GM12878 (cell line): ENCODE measurements around the gene C15orf40. TPM values are rescaled to one million over a fixed set of nuclear protein-coding genes. Genes with fewer than 3 reads are reported as not detected.

ENCODE experiments used
- ATAC-seq: fragments of 200-7000 bp; cut with Tn5 transposase; 3 replicates; pipeline ENCODE4 v1.9.1; 2020; ENCODE audit warnings: mild to moderate bottlenecking, moderate library complexity
- BruUV-seq: library from RNA; stranded (reverse); fragments of 400-500 nt; replicated peaks from 2 replicates; lab custom pipeline; 2021; lab: Mats Ljungman, UMichigan
- CTCF ChIA-PET: fragments of 300-600 bp; sonication (Branson Sonifier 250); formaldehyde crosslinking; extraction: SDS; loops from one replicate; lab custom pipeline; 2021; ENCODE audit warnings: inconsistent platforms; lab: Yijun Ruan, JAX
- POLR2A ChIA-PET: fragments of 350-600 bp; formaldehyde crosslinking; extraction: SDS; loops from one replicate; lab custom pipeline; 2021; ENCODE audit warnings: inconsistent platforms; lab: Charles Lee
- RAD21 ChIA-PET: fragments of 300-600 bp; sonication (Branson Sonifier 250); formaldehyde crosslinking; loops from one replicate; lab custom pipeline; 2023; ENCODE audit warnings: antibody characterized with exemption; ENCODE audit not compliant: unreplicated experiment; lab: Charles Lee
- SMC1A ChIA-PET: fragments of 300-600 bp; sonication (Branson Sonifier 250); formaldehyde crosslinking; loops from one replicate; lab custom pipeline; 2023; ENCODE audit not compliant: unreplicated experiment, uncharacterized antibody; lab: Charles Lee
- DNase-seq: peaks from one replicate; pipeline ENCODE4 v3.0.0-alpha.2; 2011; ENCODE audit warnings: low read depth, low spot score
- FAIRE-seq: peaks from 3 replicates; lab custom pipeline; 2011; peaks lifted over from hg19 to GRCh38; lab: Jason Lieb, UNC
- H2AFZ ChIP-seq: 2 replicates; pipeline ENCODE4 v1.6.0; 2011; ENCODE audit warnings: low read depth, low read length, control low read depth; ENCODE audit not compliant: control insufficient read depth
- H3K27ac ChIP-seq: 2 replicates; pipeline ENCODE4 v1.5.1; 2011; ENCODE audit warnings: control low read depth; ENCODE audit not compliant: control insufficient read depth, insufficient read depth
- H3K27me3 ChIP-seq, 2 experiments: replicated peaks in 1 of 2; 2 replicates each; pipeline versions ENCODE4 v1.6.0 to v1.6.1; 2011; ENCODE audit warnings: low read length in 1 of 2; ENCODE audit not compliant: control insufficient read depth in 2 of 2, insufficient read depth in 2 of 2
- H3K36me3 ChIP-seq, 2 experiments: 2 replicates each; pipeline ENCODE4 v1.5.1; 2011; ENCODE audit warnings: low read length in 1 of 2; ENCODE audit not compliant: control insufficient read depth in 2 of 2, insufficient read depth in 2 of 2
- H3K4me1 ChIP-seq: 2 replicates; pipeline ENCODE4 v1.6.1; 2011; ENCODE audit warnings: mild to moderate bottlenecking, low read length, moderate library complexity, mixed read lengths; ENCODE audit not compliant: control insufficient read depth, insufficient read depth
- H3K4me2 ChIP-seq: 2 replicates; pipeline ENCODE4 v1.6.0; 2011; ENCODE audit warnings: control low read depth; ENCODE audit not compliant: control insufficient read depth, insufficient read depth
- H3K4me3 ChIP-seq: fragments of 200-600 bp; sonication (generic); 2 replicates; pipeline ENCODE4 v1.5.1; 2016
- H3K79me2 ChIP-seq: 2 replicates; pipeline ENCODE4 v1.6.0; 2011; ENCODE audit warnings: low read length; ENCODE audit not compliant: control insufficient read depth, insufficient read depth
- H3K9ac ChIP-seq: 2 replicates; pipeline ENCODE4 v1.8.0; 2011; ENCODE audit warnings: low read length, control low read depth, mixed read lengths; ENCODE audit not compliant: control insufficient read depth, insufficient read depth
- H3K9me3 ChIP-seq: replicated peaks from 3 replicates; pipeline ENCODE4 v1.5.1; 2011; ENCODE audit warnings: mild to moderate bottlenecking, low read length; ENCODE audit not compliant: control insufficient read depth, insufficient read depth
- H4K20me1 ChIP-seq: 2 replicates; pipeline ENCODE4 v1.6.0; 2011; ENCODE audit not compliant: control insufficient read depth, insufficient read depth
- BMI1 ChIP-seq: fragments of 450-650 bp; IDR thresholded peaks from 2 replicates; pipeline ENCODE4 v1.6.1; 2016; ENCODE audit warnings: mild to moderate bottlenecking, moderate library complexity, borderline replicate concordance
- CREM ChIP-seq: IDR thresholded peaks from 2 replicates; pipeline ENCODE4 v1.6.1; 2014; ENCODE audit warnings: antibody characterized with exemption, low read depth
- EP300 ChIP-seq, 2 experiments: fragments of 150-350 bp in 1 of 2; IDR thresholded peaks; 2 replicates each; pipeline ENCODE4 v1.6.1; 2011 to 2012; ENCODE audit warnings: low read depth in 2 of 2, low read length in 2 of 2, borderline replicate concordance in 1 of 2, improper control_type of control experiment in 1 of 2, inconsistent platforms in 1 of 2; ENCODE audit not compliant: control insufficient read depth in 1 of 2
- HCFC1 ChIP-seq: fragments of 150-350 bp; IDR thresholded peaks from 2 replicates; pipeline ENCODE4 v1.6.1; 2014; ENCODE audit warnings: low read length
- HDAC2 ChIP-seq: fragments of 200-600 bp; sonication (generic); IDR thresholded peaks from 2 replicates; pipeline ENCODE4 v1.6.1; 2017
- IKZF1 ChIP-seq: fragments of 450-650 bp; conservative IDR thresholded peaks from 2 replicates; pipeline ENCODE4 v1.6.1; 2017; ENCODE audit warnings: antibody characterized with exemption, mild to moderate bottlenecking
- IKZF2 ChIP-seq, 2 experiments: fragments of 450-650 bp; IDR thresholded peaks; 2 replicates each; pipeline ENCODE4 v1.6.1; 2017; ENCODE audit warnings: mild to moderate bottlenecking in 2 of 2, moderate library complexity in 2 of 2
- IRF4 ChIP-seq: IDR thresholded peaks from 2 replicates; pipeline ENCODE4 v1.6.1; 2011; ENCODE audit warnings: low read depth, low read length
- KDM1A ChIP-seq: fragments of 200-600 bp; sonication (generic); IDR thresholded peaks from 2 replicates; pipeline ENCODE4 v1.6.1; 2016; ENCODE audit warnings: borderline replicate concordance
- KLF5 ChIP-seq: fragments of 450-650 bp; IDR thresholded peaks from 2 replicates; pipeline ENCODE4 v1.6.1; 2014; ENCODE audit warnings: mild to moderate bottlenecking; ENCODE audit not compliant: partially characterized antibody
- NFIC ChIP-seq: IDR thresholded peaks from 2 replicates; pipeline ENCODE4 v1.6.1; 2012; ENCODE audit warnings: low read depth, mild to moderate bottlenecking, inconsistent platforms, low read length, moderate library complexity
- RAD21 ChIP-seq: IDR thresholded peaks from 2 replicates; pipeline ENCODE4 v1.6.1; 2011; ENCODE audit warnings: mild to moderate bottlenecking, low read depth, low read length, moderate library complexity; ENCODE audit not compliant: insufficient read depth
- RUNX3 ChIP-seq: IDR thresholded peaks from 2 replicates; pipeline ENCODE4 v1.6.1; 2012; ENCODE audit warnings: low read length, inconsistent platforms
- SPI1 ChIP-seq: IDR thresholded peaks from 2 replicates; pipeline ENCODE4 v1.6.1; 2011; ENCODE audit warnings: low read depth, mild to moderate bottlenecking, low read length, moderate library complexity, borderline replicate concordance; ENCODE audit not compliant: insufficient read depth
- TCF7 ChIP-seq: IDR thresholded peaks from 2 replicates; pipeline ENCODE4 v1.6.1; 2014; ENCODE audit warnings: antibody characterized with exemption, borderline replicate concordance
- ZNF217 ChIP-seq: fragments of 450-650 bp; IDR thresholded peaks from 2 replicates; pipeline ENCODE4 v1.6.1; 2017; ENCODE audit warnings: antibody characterized with exemption, mild to moderate bottlenecking
- WGBS: methylation state at CpG from one replicate; pipeline ENCODE4 v1.1.6; 2016; ENCODE audit warnings: low lambda C conversion rate; ENCODE audit not compliant: insufficient replicate concordance, insufficient coverage; ENCODE audit errors: missing lambda C conversion rate; 5-methylcytosine and 5-hydroxymethylcytosine counted together
- in situ Hi-C: fragments of 300-500 bp; cut with MboI; formaldehyde crosslinking; loops from 9 replicates; pipeline ENCODE4 v1.14.3; 2018; ENCODE audit warnings: mixed read lengths
- intact Hi-C: fragments of 100-400 bp; cut with micrococcal nuclease; formaldehyde crosslinking; loops from one replicate; pipeline ENCODE4 v1.14.2; 2022; ENCODE audit not compliant: unreplicated experiment
- polyA plus RNA-seq, 11 experiments: library from polyadenylated mRNA; depleted of rRNA in 4 of 11; unstranded in 6 of 11; stranded (reverse) in 5 of 11; fragments of >200 nt; fragmentation: Nextera tagmentation in 4 of 11; fragmentation: Illumina TruSeq in 1 of 11; extraction: Ambion mirVana in 4 of 11; extraction: Trizol in 1 of 11; gene quantifications; 1 replicate in 1 of 11; 2 replicates in 10 of 11; pipeline versions ENCODE4 v1.2.1 to v1.2.3, GENCODE V29; 2011 to 2016; ENCODE audit warnings: inconsistent platforms in 2 of 11, missing spikeins in 2 of 11, low read depth in 1 of 11
- total RNA-seq, 4 experiments: library from RNA; depleted of rRNA in 3 of 4; stranded (reverse); fragments of >200 nt in 3 of 4; fragmentation: Illumina TruSeq in 1 of 4; extraction: Trizol in 1 of 4; gene quantifications; 2 replicates each; pipeline versions ENCODE4 v1.2.1 to v1.2.3, GENCODE V29; 2013 to 2021
- TF ChIP-seq, protein P1 (sequence below): fragments of 450-650 bp; IDR thresholded peaks from 2 replicates; pipeline ENCODE4 v1.6.1; 2017; ENCODE audit warnings: mild to moderate bottlenecking, low read depth, inconsistent platforms; ENCODE audit not compliant: poor library complexity, severe bottlenecking
- TF ChIP-seq, protein P2 (sequence below): fragments of 450-650 bp; IDR thresholded peaks from 2 replicates; pipeline ENCODE4 v1.6.1; 2018; ENCODE audit warnings: mild to moderate bottlenecking, low read depth, moderate library complexity; ENCODE audit not compliant: partially characterized antibody

Gene C15orf40
- total and polyA plus RNA-seq, 10 of the 15 experiments (the other 5 are each of a cell fraction or from before 2014, with no cell fraction given) = 21.3 to 70.0 (median 31.8) TPM

DNA sequence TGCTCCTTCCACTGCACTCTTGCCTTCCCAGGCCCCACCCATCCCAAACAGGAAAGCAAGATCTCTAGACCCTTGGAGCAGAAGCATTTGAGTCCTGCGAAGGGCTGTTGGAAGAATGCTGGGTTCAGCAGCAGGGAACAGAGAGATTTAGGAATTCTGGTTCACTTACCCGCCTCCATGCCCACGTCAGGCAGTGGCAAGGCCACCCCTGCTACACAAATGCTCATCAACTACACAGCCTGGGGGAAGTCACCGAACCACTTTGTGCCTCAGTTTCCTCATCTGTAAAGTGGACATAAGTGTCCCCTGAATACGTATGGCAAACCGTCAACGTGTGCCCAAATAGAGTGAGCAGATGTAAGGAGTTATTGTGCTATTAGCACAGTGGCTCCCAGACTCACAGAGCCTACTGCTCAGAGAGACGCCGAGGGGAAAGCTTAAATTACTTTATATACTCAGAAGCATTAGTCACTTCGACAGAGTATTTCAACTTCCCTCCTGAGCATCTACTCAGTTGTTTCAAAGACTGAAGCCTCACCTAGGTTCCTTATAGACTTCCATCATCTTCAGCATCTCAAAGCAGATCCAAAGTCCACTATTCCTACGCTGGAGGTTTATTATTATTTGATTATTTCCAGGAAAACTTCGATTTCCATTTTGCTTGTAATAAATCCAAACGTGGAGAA, 59.8 kb downstream of the C15orf40 start (continued):
- TF ChIP-seq RAD21 (no peak), ZNF217 (no peak), HCFC1 (no peak), IKZF1 (no peak)
- TF ChIP-seq, protein P1, sequence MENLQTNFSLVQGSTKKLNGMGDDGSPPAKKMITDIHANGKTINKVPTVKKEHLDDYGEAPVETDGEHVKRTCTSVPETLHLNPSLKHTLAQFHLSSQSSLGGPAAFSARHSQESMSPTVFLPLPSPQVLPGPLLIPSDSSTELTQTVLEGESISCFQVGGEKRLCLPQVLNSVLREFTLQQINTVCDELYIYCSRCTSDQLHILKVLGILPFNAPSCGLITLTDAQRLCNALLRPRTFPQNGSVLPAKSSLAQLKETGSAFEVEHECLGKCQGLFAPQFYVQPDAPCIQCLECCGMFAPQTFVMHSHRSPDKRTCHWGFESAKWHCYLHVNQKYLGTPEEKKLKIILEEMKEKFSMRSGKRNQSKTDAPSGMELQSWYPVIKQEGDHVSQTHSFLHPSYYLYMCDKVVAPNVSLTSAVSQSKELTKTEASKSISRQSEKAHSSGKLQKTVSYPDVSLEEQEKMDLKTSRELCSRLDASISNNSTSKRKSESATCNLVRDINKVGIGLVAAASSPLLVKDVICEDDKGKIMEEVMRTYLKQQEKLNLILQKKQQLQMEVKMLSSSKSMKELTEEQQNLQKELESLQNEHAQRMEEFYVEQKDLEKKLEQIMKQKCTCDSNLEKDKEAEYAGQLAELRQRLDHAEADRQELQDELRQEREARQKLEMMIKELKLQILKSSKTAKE = no peak

DNA sequence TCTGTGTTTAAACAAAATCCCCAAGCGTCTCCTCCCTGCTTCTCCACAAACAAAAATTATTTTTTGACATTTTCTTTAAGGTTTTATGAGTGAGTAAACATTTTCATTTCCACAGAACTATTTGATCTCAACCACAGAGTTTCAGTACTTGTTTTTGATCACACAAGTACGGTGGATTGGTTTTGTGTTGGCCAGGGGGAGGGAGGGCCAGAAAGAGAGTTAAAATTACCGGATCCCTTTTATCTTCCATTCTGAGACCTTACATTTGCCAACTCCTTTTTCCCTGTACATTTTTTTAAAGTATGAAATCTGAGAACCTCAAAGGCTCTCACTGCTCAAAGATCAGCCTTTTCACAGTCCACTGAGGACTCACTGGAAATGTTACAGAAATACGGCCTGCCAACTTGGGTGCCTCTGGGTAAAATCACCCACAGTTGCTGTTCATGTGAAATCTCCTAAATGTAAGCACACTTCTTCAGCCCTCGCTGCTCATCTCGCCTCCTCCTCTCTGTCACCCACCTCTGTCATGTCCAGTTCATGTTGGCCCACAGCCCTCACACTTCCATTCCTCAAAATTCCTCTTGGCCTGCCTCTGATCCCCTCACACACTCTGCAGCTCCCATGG, 60.6 kb downstream of the C15orf40 start:
- BruUV-seq = no TSS peak
- Histone ChIP-seq H2AFZ (no peak overlapping the region), H3K9me3 (no peaks in the 10 kb centered on the region), H3K27ac (no peak overlapping the region), H3K36me3 (no peaks in the 10 kb centered on the region), H4K20me1 (peaks cover 6% of the 10 kb centered on the region; the same call in 1 of the 2 replicates), H3K4me2 (peak overlapping the region; percentile 62; the same call in 1 of the 2 replicates), H3K79me2 (no peaks in the 10 kb centered on the region), H3K9ac (no peak overlapping the region), H3K4me1 (peaks cover 17% of the 10 kb centered on the region), H3K27me3 (peaks cover 6 to 28% of the 10 kb centered on the region in 2 experiments), H3K4me3 (0 out of 2 replicates have a peak overlapping the region, but pooled peaks have one; percentile 4)
- FAIRE-seq (no peak), ATAC-seq (peak; percentile 87), DNase-seq (no peak)
- ChIA-PET POLR2A (interaction anchor here (0.7 kb wide), 1 partner anchor 105 kb away, joined by 3 read pairs; no protein-coding TSS in a partner anchor), RAD21 (no interaction called here), SMC1A (no interaction called here), CTCF (no interaction called here)
- in situ Hi-C loops (no loop called here), intact Hi-C loops (no loop called here)
- no peak for TF ChIP-seq BMI1
- 0 out of 2 replicates have a peak, but pooled peaks have one; percentile 6 for TF ChIP-seq IRF4
- TF ChIP-seq IKZF2 (IDR thresholded peaks at IDR 0.05) = 0 out of 4 replicates have a peak, but pooled peaks of 1 of the 2 experiments have one; percentile 13
- no peak for TF ChIP-seq KDM1A
- TF ChIP-seq HDAC2 = no peak
- peak; percentile 78 for TF ChIP-seq SPI1
- peak; percentile 69 for TF ChIP-seq TCF7
- TF ChIP-seq EP300 (IDR thresholded peaks at IDR 0.05; ENCODE audit: borderline replicate concordance in 1 of 2, control insufficient read depth in 1 of 2, low read depth in 2 of 2, low read length in 2 of 2) = no peak
- TF ChIP-seq CREM = 0 out of 2 replicates have a peak, but pooled peaks have one; percentile 6
- TF ChIP-seq RUNX3 = peak; percentile 83
- TF ChIP-seq KLF5 = no peak
- TF ChIP-seq NFIC = no peak
- TF ChIP-seq, protein P2, sequence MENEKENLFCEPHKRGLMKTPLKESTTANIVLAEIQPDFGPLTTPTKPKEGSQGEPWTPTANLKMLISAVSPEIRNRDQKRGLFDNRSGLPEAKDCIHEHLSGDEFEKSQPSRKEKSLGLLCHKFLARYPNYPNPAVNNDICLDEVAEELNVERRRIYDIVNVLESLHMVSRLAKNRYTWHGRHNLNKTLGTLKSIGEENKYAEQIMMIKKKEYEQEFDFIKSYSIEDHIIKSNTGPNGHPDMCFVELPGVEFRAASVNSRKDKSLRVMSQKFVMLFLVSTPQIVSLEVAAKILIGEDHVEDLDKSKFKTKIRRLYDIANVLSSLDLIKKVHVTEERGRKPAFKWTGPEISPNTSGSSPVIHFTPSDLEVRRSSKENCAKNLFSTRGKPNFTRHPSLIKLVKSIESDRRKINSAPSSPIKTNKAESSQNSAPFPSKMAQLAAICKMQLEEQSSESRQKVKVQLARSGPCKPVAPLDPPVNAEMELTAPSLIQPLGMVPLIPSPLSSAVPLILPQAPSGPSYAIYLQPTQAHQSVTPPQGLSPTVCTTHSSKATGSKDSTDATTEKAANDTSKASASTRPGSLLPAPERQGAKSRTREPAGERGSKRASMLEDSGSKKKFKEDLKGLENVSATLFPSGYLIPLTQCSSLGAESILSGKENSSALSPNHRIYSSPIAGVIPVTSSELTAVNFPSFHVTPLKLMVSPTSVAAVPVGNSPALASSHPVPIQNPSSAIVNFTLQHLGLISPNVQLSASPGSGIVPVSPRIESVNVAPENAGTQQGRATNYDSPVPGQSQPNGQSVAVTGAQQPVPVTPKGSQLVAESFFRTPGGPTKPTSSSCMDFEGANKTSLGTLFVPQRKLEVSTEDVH = no peak
- TF ChIP-seq, all 136 proteins: peak for 6
- 21% methylated on average over 6 of the region's 6 CpGs for WGBS
